Hematopoietic multipotent progenitor cell treated with erythropoietin and hydrocortisone succinate and interleukin-3 and kit ligand, for 15 days (in vitro differentiated cells): Measurements from ENCODE around the gene DUT.

ENCODE experiments used
- DNase-seq: peaks from one replicate; pipeline ENCODE4 v3.0.0-alpha.2; 2015; ENCODE audit warnings: low spot score

DUT gene

DNA sequence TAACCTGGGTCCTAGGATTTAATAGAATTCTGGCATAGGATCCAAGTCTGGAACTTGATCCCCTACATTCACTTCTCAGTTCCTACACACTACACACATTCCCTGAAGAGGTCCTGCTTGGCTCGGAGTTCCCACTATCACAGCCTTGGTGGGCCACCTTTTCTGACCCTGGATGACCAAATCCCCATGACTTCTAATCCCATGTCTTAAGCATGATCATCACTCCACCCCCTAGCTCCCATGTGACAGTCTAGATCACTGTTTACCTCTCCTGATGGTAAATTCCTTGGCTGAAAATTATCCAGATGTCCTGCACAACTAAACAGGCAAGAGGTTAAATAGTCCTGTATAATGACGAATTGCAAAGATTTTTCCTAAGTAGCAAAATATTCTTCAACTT, 40.3 kb downstream of the DUT start:
- no peak for DNase-seq

- no peak for DNase-seq
These were observed 40.7 kb downstream of the DUT start for GRCh38 chr15:48371961-48372360.

- no peak for DNase-seq
These were observed 42.7 kb downstream of the DUT start for GRCh38 chr15:48373821-48374451.

DNA sequence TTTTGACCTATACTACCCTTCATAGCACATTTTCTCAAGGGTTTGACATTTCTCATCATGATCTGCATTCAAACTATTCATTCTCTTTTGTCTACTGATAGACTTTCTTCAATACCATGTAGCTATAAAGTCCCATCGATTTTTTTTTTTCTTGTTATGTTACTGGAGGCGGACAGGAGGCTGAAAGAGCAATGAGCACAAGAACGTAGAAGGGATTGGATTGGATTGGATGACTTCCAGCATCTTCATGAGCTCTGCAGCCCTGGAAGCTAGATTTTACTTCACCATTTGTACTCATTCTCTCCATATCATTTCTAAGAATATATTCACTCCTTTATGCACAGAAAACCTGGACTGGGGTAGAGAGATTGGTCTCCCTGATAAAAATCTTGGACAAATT, 43.2 kb downstream of the DUT start:
- no peak for DNase-seq

- DNase-seq, result no peak
These were observed 44.5 kb downstream of the DUT start for GRCh38 chr15:48375767-48376166.

- no peak for DNase-seq
These were observed 49.0 kb downstream of the DUT start for GRCh38 chr15:48380198-48380597.

DNA sequence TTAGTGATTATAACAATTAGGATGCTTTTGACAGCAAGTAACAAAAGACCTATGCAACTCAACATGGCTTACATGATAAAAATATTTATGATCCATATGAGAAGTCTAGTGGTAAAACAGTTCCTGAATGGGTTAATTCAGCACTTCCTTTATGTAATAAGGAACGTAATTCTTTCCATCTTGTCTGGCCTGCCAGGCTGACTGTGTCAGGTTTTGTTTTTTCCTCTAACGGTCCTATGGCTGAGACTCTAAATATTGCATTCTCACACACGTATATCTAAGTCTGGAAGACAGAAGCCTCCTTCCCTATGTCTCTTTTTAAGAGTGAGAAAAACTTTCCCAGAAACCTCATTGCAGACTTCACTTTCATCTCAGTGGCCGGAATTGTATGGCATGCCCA, 50.6 kb downstream of the DUT start:
- no peak for DNase-seq

- DNase-seq, result no peak
These were observed 51.8 kb downstream of the DUT start for GRCh38 chr15:48383031-48383430.

- no peak for DNase-seq
These were observed 53.4 kb downstream of the DUT start for GRCh38 chr15:48384616-48385015.

- DNase-seq, result no peak
These were observed 54.0 kb downstream of the DUT start for GRCh38 chr15:48385031-48385830.

DNA sequence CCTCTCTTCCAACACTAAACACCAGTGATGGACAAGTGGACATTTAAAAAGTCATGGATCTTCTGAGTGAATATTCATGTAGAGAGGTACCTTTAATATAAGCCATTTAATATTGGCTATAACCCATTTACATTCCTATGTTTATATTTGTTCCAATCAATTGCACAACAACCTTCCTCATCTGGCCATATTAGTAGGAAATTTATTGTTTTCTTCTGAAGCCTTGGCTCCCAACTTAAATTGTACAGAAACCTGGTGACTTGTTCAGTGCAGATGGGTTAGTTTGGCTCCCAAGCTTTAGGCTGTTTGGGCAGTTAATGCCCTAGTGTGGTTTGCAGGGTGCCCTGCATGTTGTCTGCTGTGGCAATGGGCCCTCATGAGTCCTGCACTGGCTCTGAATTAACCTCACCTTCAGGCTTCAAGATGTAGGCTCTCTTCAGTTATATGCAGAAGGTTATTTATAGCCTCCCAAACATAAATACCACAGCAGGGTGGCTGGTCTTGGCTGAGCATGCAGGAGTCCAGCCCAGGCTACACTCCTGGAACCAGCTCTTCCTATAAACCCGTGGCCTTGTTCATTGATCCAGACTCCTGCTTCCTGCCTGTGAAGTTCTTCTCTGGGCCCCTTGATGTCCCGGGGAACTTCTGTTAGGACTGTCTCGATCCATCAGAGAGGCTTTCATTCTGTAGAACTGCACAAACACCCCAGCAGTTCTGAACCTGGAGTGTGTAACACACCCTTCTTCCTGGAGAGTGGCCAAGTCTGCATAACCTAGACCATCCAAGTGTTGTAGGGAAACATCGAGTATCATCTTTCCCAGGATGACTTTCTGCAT, 57.0 kb downstream of the DUT start:
- no peak for DNase-seq

- DNase-seq, result no peak
These were observed 57.7 kb downstream of the DUT start for GRCh38 chr15:48388910-48389309.

- DNase-seq, result no peak
These were observed 58.5 kb downstream of the DUT start for GRCh38 chr15:48389691-48390143.

- no peak for DNase-seq
These were observed 60.7 kb downstream of the DUT start for GRCh38 chr15:48391950-48392349.

DNA sequence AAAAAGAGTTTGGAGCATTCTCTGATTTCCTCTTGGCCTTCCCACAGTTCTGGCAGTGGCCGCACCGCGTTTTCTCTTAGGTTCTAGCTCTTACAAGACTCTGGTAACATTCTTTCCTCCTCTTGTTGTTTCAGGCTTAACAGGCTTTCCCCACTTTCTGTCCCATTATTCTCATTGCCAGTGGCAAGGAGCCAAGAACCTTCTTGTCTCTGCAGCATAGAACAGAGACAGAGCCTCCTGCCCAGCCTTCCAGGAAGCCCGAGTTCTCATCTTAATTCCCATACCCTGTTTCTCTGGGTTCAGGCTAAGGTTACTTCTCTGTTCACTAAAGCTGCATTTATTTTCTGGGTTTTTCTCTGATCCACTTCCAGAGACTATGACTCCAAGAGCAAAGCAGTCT, 61.1 kb downstream of the DUT start:
- DNase-seq, result no peak
